ENCODE measurements around the gene HES3.

The HES3 gene

DNA sequence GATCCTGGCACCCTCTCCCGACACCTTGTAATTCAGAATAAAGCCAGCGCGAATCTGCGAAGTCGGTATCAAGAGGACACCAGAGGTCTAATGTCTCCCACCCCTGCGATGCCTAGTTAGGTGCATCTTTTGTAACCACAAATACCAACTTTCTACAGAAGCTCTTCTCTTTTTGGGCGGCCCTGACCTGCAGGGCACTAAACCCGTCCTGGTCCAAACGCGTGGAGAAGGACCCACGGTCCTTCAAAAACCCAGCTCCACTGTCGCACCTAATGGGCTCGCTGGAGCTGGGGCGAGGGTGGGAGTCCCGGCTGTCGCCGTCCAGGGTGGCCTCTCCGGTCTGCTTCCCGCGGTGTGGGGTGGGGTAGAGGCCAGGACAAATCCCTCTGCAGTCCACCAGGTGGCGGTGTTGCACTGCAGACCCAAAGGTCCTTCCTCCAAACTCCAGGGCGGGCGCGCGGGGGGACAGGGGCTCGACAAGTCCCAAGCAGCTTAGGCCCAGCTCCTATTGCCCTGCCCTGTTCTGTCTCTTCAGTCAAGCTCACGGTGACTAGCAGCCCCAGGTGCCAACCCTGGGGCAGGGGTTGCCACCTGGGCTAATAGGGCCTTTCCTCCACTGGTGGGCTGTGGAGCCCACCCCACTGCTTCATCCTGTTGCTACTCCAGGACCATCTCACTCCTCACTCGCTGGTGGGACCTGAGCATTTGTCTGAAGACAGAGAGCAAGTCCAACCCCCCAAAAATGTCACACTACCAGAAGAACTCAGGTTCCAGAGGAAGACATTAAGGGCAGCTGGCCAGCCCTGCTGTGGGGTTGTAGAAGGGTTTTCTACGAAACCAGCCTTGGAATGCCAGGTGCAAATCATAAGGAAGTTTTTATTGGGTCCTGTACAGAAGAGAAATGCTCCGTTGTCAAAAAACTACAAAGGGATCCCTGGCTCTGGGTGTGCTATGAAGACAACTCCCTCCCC, 2.8 kb downstream of the HES3 start:
- peak; percentile 69 for DNase-seq

DNA sequence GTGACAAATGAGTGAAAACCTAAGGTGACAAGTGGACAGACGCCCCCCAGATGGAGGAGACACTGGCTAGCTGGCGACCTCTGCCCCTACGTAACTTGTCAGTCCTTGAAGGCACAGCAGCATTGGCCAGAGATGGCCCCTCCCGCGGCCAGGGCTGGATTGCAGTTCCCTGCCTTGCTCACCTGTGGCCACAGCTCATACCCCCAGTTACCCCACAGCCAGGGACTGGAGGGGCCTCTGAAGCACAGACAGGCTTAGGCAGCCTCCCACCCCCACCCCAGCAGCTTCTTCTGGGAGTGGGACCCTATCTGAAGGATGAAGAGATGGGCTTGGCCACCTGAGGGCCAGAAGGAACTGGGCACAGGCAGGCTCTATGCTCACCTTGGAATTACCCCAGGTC, 3.7 kb downstream of the HES3 start:
- no peak for DNase-seq

DNA sequence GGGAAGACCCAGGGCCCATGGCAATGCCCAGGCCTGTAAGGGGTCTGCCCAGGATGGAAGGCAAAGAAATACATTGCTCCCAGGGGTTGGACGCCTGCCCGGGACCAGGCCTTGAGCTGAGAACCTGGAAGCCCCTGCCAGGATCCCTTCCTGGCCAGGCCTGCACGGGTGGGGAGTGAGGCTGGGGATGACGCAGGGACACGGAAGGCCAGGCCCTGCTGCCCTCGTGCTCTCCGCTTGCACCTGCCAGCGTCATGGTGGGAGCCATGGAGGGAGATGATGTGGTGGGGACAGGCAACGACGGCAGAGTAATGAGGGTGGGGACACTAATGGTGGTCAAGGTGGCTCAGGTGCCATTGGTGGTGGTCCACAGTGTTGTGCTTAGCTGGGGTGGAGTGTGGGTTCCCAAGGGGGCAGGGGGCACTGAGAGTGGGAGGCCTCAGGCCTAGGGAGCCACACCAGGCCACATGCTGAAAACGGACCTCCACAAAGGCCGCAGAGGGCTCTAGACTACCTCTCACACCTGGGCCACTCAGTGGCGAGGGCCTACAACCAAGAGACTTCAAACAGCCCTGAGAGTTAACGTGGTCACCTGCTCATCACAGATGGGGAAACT, 4.3 kb downstream of the HES3 start:
- DNase-seq: no peak

DNA sequence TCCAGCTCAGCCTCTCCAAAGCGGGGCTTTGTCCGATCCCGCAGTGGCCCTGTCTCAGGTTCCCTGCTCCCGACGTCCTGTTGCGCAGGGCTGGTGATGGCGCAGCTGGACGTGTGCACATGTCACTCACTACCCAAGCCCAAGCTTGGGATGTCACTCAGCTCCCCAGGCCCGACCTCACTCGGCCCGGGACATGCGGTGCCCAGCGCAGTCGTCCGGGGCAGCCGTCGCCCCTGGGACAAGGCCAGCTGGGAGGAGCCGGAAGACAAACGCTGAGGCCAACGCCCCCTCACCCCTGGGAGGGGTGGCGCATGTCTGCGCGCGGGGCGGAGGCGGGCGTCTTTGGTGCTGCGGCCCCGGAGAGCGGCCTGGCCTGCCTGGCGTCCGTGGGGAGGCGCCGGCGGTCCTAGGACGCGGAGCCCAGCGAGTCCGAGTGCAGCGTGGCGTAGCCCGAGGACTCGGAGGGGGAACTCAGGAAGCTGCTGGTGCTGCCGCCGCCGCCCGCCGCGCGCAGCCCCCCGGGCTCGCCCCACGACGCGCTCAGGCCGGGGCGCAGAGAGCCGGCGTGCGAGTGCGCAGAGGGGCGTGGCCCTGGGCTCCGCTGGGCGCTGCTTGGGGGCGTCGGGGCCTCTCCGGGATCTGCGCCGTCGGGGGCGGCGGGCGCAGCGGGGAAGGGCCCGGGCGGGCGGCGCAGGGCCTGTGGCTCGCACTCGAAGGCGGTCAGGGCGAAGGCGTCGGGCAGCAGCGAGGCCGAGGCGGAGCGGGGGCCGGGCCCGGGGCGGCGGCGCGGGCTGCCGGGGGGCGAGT, 5.2 kb downstream of the HES3 start:
- no peak for DNase-seq

DNA sequence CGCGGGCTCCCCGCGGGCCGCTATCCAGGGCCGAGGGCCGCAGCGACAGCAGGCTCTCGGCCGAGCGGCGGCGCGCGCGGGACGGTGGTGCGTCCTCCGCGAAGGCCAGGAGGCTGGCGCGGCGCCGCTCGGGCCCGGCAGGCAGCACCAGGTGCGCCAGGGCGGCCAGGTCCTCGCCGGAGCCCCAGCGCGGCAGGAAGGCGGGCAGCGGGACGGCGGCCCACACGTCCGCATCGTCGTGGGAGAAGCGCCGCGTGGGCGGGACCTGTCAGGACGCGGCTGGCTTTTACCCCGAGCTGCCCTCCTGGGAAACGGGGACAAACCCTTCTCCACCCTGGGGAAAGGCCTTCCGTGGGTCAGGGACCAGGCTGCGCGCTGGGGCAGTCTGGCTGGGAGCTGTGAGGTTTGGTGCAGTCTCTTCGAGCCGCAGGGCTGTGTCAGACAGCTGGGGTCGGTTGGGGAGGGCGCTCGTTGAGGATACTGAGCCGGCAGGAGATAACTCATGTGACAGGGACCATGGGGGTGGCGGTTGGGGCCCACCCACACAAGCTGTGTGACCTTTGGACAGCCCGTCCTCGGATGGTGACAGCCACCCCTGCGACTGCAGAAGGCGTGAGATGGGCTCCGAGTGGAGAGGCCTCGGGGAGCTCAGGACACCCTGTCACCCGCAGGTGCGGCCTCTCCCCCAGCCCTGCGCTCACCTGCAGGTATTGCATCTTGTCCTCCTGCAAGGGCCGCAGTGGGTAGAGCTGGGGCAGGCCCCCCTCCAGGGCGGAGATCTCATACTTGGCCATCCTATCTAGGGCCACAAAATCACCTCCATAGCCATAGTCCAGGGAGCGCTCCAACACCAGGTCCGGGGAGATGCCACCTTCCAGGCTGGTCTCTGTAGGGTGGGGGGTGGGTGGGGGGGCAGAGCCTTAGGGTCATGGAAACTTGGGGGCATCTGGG, 6.0 kb downstream of the HES3 start:
- no peak for DNase-seq

DNA sequence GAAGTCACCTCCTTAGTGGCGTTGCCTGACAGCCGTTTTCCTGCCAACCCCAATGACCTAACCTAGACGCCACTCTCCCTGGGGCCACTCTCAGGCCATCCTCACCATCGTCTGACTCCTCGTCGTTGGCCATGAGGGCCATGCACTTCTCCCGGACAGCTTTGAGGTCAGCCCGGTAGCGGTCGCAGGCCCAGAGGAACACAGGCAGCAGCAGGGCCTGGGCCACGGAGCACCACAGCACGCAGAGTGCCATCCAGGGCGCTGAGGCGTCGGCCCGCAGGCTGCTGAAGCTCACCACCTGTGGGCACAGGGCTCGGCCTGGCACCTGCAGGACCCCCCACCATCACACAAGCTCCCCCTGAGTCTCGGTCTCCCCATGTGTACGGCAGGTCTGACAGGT, 7.3 kb downstream of the HES3 start:
- no peak for DNase-seq

DNA sequence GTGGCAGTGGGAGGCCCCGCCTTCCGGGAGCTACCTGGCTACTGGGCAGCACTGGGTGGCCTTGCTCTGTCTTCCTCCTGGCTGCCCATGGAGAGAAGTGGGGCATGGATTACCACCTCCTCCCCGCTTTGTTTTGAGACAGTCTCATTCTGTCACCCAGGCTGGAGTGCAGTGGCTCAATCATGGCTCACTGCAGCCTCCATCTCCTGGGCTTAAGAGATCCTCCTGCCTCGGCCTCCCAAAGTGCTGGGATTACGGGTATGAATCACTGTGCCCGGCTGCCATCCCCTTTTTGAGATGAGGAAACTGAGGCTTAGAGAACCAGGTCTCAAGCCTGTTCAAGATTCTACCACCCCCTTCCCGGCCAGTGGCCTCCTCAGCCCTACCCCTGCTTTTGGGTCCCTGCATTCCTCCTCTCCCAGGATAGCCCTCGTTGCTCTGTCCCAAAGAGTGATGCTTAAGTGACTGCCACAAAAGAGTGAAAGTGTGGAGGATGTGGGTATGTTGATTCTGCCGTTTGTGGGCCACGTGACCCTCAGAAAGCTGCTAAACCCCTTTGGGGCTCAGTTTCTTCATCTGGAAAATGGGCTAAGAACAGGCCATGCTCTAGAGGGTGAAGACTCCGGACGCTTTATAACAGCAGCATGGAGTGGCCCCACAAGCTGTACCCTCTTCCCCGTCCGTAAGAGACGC, 7.8 kb downstream of the HES3 start:
- DNase-seq: no peak

DNA sequence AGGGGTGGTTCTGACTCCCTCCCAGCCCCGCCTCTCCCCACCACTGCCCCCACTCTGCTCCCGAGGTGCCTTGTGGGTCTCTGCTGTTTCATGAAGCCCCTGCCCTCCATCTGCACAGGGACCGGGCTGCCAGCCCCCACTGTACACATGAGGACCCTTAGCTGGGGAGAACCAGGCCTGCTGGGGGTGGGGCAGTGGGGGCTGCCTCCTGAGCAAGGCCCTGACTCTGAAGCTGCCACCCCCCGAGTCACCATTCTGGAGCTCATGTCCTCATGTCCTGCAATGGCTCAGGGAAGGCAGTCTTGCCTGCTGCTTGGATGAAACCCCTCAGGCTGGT, 8.4 kb downstream of the HES3 start:
- DNase-seq: no peak

DNA sequence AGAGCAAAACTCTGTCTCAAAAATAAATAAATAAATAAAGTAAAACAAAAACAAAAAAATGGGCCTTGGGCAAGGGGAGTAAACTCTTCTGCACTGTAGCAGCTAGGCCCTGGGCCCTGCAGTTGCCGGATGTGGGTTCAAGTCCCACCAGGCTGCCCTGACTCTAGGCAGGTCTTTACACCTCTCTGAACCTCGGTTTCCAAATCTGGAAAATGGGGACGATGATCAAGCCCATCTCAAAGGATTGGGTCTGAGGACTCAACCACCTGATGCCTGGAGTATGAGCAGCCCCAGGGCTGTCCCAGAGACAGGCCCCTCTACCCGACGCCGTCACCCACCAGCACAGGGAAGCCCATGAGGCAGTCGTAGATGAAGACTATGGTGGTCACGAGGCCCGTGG, 9.4 kb downstream of the HES3 start:
- no peak for DNase-seq

DNA sequence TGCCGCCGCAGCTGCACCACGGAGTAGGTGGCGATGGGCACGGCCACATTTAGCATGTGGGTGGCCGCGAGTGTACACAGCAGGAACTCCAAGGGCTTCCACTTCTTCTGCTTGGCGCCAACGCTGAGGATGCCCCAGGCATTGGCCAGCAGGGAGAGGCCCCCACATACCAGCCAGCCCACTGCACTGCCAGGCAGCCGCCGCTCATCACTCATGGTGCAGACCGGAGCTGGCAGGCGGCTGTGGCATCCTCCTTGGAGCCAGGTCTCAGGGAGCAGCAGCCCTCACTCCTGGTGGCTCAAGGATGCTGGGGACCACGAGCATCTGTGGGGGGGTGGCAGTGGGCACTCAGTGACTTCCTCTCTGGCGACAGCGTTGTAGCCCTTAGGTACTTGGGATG, 10.7 kb downstream of the HES3 start:
- no peak for DNase-seq

DNA sequence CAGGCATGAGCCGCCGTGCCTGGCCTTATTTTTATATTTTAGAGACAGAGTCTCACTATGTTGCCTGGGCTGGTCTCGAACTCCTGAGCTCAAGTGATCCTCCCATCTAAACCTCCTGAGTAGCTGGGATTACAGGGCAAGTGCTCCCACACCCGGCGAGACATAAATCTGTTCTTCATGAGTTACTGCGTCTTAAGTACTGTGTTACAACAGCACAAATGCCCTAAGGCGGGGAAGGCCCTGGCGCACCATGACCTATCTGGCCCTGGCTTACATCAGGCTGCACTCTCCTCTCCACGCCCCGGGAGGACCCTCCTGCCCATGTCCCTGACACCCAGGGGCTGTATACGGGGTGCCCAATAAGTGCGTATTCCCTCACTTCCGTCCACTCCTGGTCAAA, 12.7 kb downstream of the HES3 start:
- no peak for DNase-seq

DNA sequence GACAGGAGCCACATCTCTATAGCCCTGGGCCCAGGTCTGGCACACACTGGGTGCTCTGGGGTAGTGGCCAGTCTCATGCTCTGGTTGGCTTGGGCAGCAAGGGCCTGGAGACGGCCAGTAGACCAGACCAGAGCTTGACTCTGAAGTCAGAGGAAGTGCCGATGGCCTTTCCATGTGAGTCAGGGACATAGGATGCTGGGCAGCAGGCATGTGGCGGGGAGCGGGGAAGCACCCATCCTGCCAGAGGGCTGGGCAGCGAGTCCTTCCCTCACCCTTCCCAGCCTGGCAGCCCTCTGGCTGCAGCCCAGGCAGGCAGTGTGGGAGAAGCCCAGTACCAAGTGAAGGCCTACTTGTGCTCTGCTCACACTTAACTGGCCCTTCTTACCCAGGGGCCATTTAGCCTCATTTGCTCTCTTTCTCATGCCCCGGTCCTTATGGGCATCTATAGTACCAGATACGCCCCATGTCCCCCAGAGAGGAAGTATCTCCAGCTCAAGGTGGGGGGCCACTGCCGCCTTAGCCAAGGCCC, 13.6 kb downstream of the HES3 start:
- DNase-seq: no peak

DNA sequence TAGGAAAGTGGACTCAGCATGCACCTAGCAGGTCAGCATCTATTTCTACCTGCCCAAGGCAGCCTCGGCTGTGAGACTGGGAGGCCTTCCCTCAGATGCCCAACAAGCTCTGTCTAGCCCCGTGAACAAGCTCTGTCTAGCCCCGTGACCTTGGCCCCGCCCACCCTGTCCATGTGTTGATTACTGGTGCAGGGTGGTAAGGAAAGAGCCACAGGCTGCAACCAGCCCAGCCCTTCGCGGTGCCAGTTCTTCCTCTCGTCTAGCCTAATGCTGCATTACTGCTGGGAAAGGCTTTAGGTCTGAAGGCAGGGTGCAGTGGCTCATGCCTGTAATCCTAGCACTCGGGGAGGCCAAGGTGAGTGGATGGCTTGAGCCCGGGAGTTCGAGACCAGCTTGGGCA, 14.7 kb downstream of the HES3 start:
- no peak for DNase-seq

DNA sequence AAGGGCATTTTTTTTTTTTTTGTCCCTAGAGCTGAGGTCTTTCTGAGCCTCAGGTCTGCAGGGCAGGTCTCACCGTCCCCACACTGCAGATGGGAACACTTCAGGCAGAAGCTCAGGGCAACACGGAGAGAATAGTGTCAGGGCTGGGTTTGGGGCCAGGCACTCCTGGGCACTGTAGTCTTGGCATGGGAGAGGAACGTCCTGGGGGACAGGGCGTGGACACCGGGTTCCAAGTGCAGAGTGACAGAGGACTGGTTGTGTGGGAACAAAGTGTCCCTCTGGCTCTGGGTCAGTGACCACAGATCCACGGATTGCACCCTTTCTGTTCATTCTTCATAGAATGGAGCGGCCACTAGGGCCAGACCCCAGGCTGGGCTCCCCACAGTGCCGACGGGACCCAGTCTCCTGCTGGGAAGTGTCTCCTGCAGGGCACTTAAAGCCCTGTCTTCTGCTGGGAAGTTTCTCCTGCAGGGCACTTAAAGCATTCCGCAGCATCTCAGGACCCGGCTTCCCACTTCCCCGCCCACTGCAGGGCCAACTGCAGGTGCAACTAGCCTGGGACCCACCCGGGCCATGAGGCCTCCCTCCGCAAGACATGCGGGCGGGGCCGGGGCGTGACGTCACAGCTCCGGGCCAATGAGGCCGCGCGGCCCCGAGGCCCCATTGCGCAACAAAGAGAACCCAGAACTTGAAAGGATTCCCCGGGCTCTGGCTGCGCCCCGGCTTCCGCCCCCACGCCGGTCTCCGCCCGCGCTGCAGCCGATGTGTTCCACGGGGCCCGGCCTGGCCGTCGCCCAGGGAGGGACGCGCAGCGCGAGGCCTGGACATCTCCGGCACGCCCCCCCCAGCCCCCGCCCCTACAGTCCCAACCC, 15.7 kb downstream of the HES3 start:
- DNase-seq: peak; percentile 74

DNA sequence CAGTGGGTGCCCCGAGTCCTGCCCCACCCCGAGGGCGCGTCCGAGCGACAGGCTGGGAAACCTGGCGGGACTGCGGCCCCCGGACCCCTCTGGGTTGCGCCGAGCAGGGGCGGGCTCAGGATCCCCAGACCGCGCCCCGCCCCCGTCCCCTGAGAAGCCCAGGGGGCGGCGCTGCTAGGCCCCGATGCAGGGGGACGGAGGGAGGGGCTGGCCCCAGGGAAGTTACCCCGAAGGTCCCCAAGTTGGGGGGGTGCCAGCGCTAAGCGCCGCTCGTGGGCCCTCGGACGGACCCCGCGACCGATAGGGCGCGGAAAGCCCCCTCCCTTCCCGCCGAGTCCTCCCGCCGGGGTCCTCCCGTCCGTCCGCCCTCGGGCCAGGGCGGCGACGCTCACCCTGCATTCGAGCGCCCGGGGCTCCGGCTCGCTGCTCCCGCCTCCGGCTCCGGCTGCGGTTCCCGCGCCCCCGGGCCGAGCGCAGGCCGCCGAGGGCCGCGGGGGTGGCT, 16.5 kb downstream of the HES3 start:
- peak; percentile 13 for DNase-seq

DNA sequence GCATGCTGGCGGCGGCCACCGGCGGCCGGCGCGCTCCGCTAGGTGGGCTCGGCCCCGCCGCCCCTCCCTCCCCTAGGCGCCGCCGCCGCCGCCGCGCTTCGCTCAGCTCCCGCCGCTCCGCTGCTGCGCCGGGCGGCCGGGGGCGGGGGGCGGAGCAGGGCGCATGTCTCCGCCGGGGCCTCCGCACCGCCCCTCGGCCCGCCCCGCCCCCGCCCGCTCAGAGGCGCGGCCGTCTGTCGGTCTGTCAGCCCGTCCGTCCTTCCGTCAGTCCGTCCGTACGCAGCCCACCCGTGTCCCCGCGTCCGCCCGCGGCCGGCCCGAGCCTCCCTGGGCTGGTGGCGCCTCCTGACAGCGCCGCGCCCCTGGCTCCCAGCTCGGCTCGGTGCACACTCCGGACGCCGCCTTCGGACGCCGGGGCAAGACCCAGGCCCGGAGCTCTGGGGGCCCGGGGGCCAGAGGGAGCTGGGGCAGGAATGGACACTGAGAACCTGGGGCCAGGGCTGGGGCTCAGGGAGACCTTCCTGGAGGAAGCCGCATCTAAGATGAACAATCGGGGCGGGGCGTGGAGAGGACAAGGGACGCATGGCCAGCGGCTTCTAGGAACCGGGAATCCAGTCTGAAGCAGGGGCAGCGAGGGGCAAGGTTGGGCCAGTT, 17.1 kb downstream of the HES3 start, which contains the start of gene GPR153:
TSS of gene GPR153 (minus strand) at position 138 of the 654 bp plus-strand sequence. CDS start 6,193 bp downstream, outside the sequence.
- peak; percentile 9 for DNase-seq

DNA sequence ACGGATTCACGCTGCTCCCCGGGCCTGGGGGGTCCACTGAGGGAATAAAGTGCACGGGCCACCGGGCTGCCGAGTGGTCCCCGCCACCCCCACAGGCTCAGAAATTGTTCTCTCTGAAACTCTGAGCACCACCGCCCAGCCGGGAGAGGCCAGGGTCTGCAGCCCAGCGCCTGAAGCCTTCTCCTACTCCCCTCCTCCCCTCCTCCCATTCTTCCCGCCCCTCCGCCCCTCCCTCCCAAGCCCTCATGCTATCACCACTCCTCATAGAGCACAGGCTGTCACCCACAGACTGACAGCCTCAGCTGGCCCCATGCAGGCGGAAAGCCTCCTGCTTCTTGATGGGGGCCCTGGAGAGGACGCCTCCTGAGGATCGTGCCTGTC, 17.6 kb downstream of the HES3 start:
- DNase-seq: no peak

DNA sequence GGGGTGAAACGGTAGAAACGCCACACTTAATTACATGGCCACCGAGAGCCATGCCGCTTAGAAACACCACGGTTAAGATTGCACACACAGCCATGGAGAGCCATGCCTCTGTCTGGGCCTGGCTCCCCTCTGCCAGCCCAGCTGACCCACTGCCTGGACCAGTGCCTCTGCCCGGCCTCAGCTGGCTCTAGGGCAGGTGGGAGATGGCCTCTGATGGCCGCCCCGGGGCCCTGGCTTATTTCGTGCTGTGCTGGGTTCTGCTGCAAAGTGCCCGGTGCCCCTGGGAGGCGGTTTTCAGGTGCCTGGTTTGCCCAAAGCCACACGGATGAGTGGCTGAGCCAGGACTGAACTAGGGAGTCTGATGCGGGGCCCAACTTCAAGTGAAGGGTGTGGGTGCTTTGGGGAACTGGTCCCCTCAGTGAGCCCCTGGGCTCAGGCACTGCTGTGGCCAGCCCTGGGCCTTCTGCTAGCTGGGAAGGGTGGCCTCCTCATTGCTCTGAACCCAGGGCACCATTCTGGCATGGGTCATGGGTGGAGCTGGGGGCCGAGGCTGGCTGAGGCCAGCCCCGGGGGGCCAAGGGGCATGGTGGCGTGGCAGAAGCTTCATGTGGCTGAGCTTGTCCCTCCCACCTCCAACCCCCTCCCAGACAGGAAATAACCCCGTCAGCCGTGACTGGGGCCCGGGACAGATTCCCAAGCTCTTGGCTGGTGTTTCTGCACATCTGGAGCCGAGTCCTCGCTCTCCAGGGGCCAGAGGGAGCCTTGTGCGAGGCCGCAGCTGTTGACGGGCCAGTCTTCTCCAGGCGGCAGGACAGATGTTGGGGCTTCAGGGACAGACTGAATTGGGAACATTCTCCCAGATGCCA, 18.8 kb downstream of the HES3 start:
- DNase-seq: no peak

DNA sequence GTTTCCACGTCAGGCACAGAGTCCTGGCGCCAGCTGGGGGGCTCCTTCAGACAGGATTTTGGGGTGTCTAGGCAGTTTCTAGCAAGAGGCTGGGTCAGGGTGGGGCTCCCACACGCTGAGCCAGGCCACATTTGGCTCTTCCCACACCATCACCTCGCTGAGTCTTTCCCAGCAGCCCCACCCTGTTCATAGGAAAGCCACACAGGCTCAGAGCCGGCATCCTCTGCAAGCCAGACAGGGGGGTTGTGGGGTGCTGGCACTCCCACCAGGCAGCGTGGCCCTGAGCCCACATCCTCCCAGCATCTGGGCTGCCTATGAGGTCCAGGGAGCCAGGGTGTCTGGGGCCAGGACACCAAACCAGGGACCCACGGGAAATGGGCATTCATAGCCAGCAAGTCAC, 19.7 kb downstream of the HES3 start:
- no peak for DNase-seq
